GM18861 (cell line): ENCODE results near the gene LAT.
"Not testable (repeated sequence)": the region's sequence is repeated elsewhere in the genome, so short reads cannot be mapped to it uniquely, and the experiment has no call there.

ENCODE experiments used
- ATAC-seq: cut with Tn5 transposase; IDR thresholded peaks from one replicate; pipeline ENCODE4 v1.9.1; 2021; ENCODE audit not compliant: unreplicated experiment

LAT gene

GRCh38 chr16:28977703-28978662, 6.9 kb upstream of the LAT start:
- ATAC-seq, result no peak

GRCh38 chr16:28980330-28980729, 4.5 kb upstream of the LAT start:
- ATAC-seq, result not testable (repeated sequence)

GRCh38 chr16:28980929-28981328, 3.9 kb upstream of the LAT start:
- ATAC-seq, result no peak

GRCh38 chr16:28981517-28981916, 3.3 kb upstream of the LAT start:
- ATAC-seq, result no peak

- no peak for ATAC-seq
These were observed 2.4 kb upstream of the LAT start for GRCh38 chr16:28982418-28982817.

GRCh38 chr16:28982949-28983348, 1.9 kb upstream of the LAT start:
- no peak for ATAC-seq

- no peak for ATAC-seq
These were observed 1.2 kb upstream of the LAT start for GRCh38 chr16:28983644-28984043.

GRCh38 chr16:28984091-28984490, 761 bp upstream of the LAT start:
- ATAC-seq, result no peak

- no peak for ATAC-seq
These were observed 574 bp downstream of the LAT start for GRCh38 chr16:28985211-28986041.

GRCh38 chr16:28986046-28986445, 1.2 kb downstream of the LAT start:
- no peak for ATAC-seq

- ATAC-seq, result no peak
These were observed 1.6 kb downstream of the LAT start for GRCh38 chr16:28986492-28986891.

- no peak for ATAC-seq
These were observed 2.5 kb downstream of the LAT start for GRCh38 chr16:28987170-28987853.

- no peak for ATAC-seq
These were observed 4.5 kb downstream of the LAT start for GRCh38 chr16:28989363-28989762.

GRCh38 chr16:28990375-28991040, 5.7 kb downstream of the LAT start:
- no peak for ATAC-seq

- ATAC-seq, result no peak
These were observed 6.8 kb downstream of the LAT start for GRCh38 chr16:28991687-28992086.

- no peak for ATAC-seq
These were observed 7.6 kb downstream of the LAT start for GRCh38 chr16:28992496-28992895.

- ATAC-seq, result no peak
These were observed 14.0 kb downstream of the LAT start for GRCh38 chr16:28998837-28999236.

GRCh38 chr16:28999577-28999976, 14.7 kb downstream of the LAT start:
- ATAC-seq, result no peak

GRCh38 chr16:29000019-29000418, 15.2 kb downstream of the LAT start:
- ATAC-seq, result no peak

- not testable (repeated sequence) for ATAC-seq
These were observed 19.8 kb downstream of the LAT start for GRCh38 chr16:29004496-29005139.
